Transverse colon (tissue), 4 donors: Measurements from ENCODE around the gene PHYHIPL. TPM values are rescaled to one million over a fixed set of nuclear protein-coding genes. Genes with fewer than 3 reads are reported as not detected.

Experiments
- DNase-seq: peaks from one replicate; pipeline ENCODE4 v3.0.0-alpha.2; 2019
- H3K27ac ChIP-seq, 4 donors: fragments of 200-600 bp; sonication (generic); 2 replicates each; pipeline ENCODE4 v1.5.1; 2016 to 2018; ENCODE audit warnings: inconsistent platforms in 4 of 4
- H3K27me3 ChIP-seq: fragments of 200-600 bp; sonication (generic); 2 replicates; pipeline ENCODE4 v1.5.1; 2017; ENCODE audit warnings: inconsistent platforms
- H3K36me3 ChIP-seq, 4 donors: fragments of 200-600 bp; sonication (generic); 2 replicates each; pipeline ENCODE4 v1.5.1; 2017 to 2019; ENCODE audit warnings: inconsistent platforms in 4 of 4
- H3K4me1 ChIP-seq, 4 donors: fragments of 200-600 bp; sonication (generic); 2 replicates each; pipeline ENCODE4 v1.5.1; 2017 to 2020; ENCODE audit warnings: inconsistent platforms in 4 of 4
- H3K4me3 ChIP-seq, 4 donors: fragments of 200-600 bp; sonication (generic); 1 replicate in 1 of 4; 2 replicates in 3 of 4; pipeline versions ENCODE4 v1.5.1 to v1.6.1; 2017 to 2019; ENCODE audit warnings: inconsistent platforms in 4 of 4
- H3K9me3 ChIP-seq, 2 donors: fragments of 200-600 bp; sonication (generic); 2 replicates each; pipeline ENCODE4 v1.5.1; 2017 to 2019; ENCODE audit warnings: inconsistent platforms in 2 of 2
- EP300 ChIP-seq: sonication (generic); formaldehyde crosslinking; IDR thresholded peaks from one replicate; pipeline ENCODE4 v1.6.1; 2017; ENCODE audit warnings: antibody characterized with exemption, low read depth
- POLR2A ChIP-seq: fragments of 450-650 bp; IDR thresholded peaks from one replicate; pipeline ENCODE4 v1.6.1; 2016; ENCODE audit warnings: antibody characterized with exemption, mild to moderate bottlenecking, moderate library complexity
- POLR2AphosphoS5 ChIP-seq, 3 donors: sonication (generic); formaldehyde crosslinking; IDR thresholded peaks; one replicate each; pipeline ENCODE4 v1.6.1; 2016; ENCODE audit warnings: antibody characterized with exemption in 3 of 3
- WGBS, 2 donors: methylation state at CpG; one replicate each; pipeline ENCODE4 v1.1.5; 2018; ENCODE audit warnings: low coverage in 1 of 2; 5-methylcytosine and 5-hydroxymethylcytosine counted together
- in situ Hi-C, 4 donors: fragments of 200-750 bp; cut with MboI; loops; one replicate each; pipeline versions ENCODE4 v1.15.0 to v1.15.1; 2017; ENCODE audit warnings: low sequenced_read_pairs in 3 of 4, low pct_ligation_motif_present in 1 of 4, low pct_unique_long_range_greater_than_20kb in 1 of 4
- intact Hi-C: fragments of 100-400 bp; cut with DNase I; formaldehyde crosslinking; loops from one replicate; pipeline ENCODE4 v1.15.1; 2023; ENCODE audit warnings: low total_unique reads
- total RNA-seq, 4 donors: library from RNA; depleted of rRNA; stranded (reverse); fragments of >200 nt; gene quantifications; one replicate each; pipeline ENCODE4 v1.1.0, GENCODE V29; 2016
- TF ChIP-seq, protein P1 (sequence below), 5 experiments: fragments of 200-600 bp in 3 of 5; fragments of 450-650 bp in 2 of 5; sonication (generic) in 3 of 5; IDR thresholded peaks; 1 replicate in 2 of 5; 2 replicates in 3 of 5; pipeline ENCODE4 v1.5.1; 2016 to 2017; ENCODE audit warnings: antibody characterized with exemption in 5 of 5, inconsistent platforms in 3 of 5, mild to moderate bottlenecking in 2 of 5, moderate library complexity in 1 of 5

PHYHIPL gene
- total RNA-seq, 4 donors from 2014 or later = 0.27 to 0.48 TPM; not detected in 2

GRCh38 chr10:59285848-59286247 is 109.4 kb downstream of the PHYHIPL start:
- in situ Hi-C loops (no loop called here), intact Hi-C loops (no loop called here)
- TF ChIP-seq POLR2A (no peak), POLR2AphosphoS5 (IDR thresholded peaks at IDR 0.05) (no peak), EP300 (no peak)
- TF ChIP-seq, protein P1, sequence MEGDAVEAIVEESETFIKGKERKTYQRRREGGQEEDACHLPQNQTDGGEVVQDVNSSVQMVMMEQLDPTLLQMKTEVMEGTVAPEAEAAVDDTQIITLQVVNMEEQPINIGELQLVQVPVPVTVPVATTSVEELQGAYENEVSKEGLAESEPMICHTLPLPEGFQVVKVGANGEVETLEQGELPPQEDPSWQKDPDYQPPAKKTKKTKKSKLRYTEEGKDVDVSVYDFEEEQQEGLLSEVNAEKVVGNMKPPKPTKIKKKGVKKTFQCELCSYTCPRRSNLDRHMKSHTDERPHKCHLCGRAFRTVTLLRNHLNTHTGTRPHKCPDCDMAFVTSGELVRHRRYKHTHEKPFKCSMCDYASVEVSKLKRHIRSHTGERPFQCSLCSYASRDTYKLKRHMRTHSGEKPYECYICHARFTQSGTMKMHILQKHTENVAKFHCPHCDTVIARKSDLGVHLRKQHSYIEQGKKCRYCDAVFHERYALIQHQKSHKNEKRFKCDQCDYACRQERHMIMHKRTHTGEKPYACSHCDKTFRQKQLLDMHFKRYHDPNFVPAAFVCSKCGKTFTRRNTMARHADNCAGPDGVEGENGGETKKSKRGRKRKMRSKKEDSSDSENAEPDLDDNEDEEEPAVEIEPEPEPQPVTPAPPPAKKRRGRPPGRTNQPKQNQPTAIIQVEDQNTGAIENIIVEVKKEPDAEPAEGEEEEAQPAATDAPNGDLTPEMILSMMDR (IDR thresholded peaks at IDR 0.05) = no peak
- H3K4me1 ChIP-seq = no peaks in the 10 kb centered on the region
- no peaks in the 10 kb centered on the region for H3K27me3 ChIP-seq
- 91 to 93% methylated on average over 2 to 4 of the region's 4 CpGs for WGBS, 2 donors
- H3K36me3 ChIP-seq = no peaks in the 10 kb centered on the region
- no peak overlapping the region for H3K27ac ChIP-seq
- H3K9me3 ChIP-seq = no peaks in the 10 kb centered on the region
- H3K4me3 ChIP-seq = no peak overlapping the region
- no peak for DNase-seq

DNA sequence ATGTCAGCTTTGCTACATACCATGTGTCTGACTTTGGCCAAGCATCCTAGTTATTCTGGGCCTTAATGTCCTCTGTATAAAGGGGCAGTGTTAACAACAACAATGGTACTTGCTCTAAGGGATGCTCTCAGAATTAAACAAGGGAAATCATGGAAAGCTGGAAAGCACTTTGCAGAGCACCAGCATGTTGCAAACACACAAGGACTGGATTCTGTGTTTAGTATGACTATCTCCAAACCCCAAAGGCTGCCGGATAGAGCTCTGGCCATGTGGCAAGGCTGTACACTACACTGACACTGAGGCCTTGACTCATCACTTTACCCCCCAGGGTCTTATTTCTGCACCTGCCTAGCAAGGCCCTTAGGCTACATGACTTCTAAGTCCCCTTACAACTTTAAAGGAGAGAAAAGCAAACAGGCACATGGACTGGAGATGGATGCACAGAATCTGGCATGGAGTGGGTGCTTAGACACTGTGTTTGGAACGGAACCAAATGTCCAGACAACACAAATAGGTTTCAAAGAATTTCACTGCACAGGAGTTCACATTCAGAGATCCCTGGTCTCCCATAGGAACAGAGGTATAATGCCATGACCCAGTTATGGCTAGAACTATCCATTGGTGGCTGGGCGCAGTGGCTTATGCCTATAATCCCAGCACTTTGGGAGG is 111.3 kb downstream of the PHYHIPL start:
- in situ Hi-C loops = no loop called here
- no peak for TF ChIP-seq POLR2AphosphoS5 (IDR thresholded peaks at IDR 0.05)
- no peak for TF ChIP-seq POLR2A
- TF ChIP-seq EP300 = no peak
- TF ChIP-seq, protein P1 (IDR thresholded peaks at IDR 0.05) = no peak
- no peaks in the 10 kb centered on the region for H3K27me3 ChIP-seq

GRCh38 chr10:59289853-59290252 is 113.4 kb downstream of the PHYHIPL start:
- Histone ChIP-seq H3K36me3 (no peaks in the 10 kb centered on the region), H3K27me3 (no peaks in the 10 kb centered on the region), H3K9me3 (no peaks in the 10 kb centered on the region), H3K4me3 (no peak overlapping the region), H3K27ac (no peak overlapping the region), H3K4me1 (peaks cover 0 to 12% (median 0%) of the 10 kb centered on the region in 4 donors)
- WGBS, 2 donors = 70 to 76% methylated on average over 3 of the region's 3 CpGs
- in situ Hi-C loops = no loop called here
- intact Hi-C loops = no loop called here
- no peak for DNase-seq
- no peak for TF ChIP-seq POLR2A
- TF ChIP-seq POLR2AphosphoS5 (IDR thresholded peaks at IDR 0.05) = no peak
- TF ChIP-seq EP300 = no peak
- TF ChIP-seq, protein P1 (IDR thresholded peaks at IDR 0.05) = no peak

More for the DNA sequence above, 111.3 kb downstream of the PHYHIPL start:
- intact Hi-C loops = no loop called here
- no peak overlapping the region for H3K27ac ChIP-seq
- DNase-seq = no peak
- H3K4me1 ChIP-seq = no peaks in the 10 kb centered on the region
- no peaks in the 10 kb centered on the region for H3K36me3 ChIP-seq
- no peaks in the 10 kb centered on the region for H3K9me3 ChIP-seq
- H3K4me3 ChIP-seq = no peak overlapping the region
- 98% methylated on average over 3 of the region's 3 CpGs; no CpG with 5 or more reads in 1 of the 2 donors for WGBS, 2 donors

DNA sequence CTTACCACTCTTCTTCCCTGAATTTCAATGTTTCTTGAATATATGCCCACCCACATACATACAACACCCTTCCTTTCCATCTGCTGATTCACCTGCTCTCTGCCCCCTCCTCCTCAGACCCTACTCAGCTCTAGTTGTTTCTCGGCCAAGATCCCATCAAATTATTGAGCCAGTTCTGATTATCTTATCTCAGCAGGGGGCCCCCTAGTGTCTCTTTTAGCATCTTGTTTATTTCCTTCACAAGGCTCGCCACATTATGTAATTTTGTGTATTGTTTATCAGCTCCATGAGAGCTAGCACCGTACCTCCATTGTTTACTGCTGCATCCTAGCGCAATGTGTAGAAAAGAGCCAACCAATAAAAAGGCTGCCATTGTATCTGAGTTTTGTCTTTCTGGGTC is 114.0 kb downstream of the PHYHIPL start:
- intact Hi-C loops = no loop called here
- DNase-seq = no peak
- 73 to 100% methylated on average over 4 of the region's 4 CpGs for WGBS, 2 donors
- Histone ChIP-seq H3K27me3 (no peaks in the 10 kb centered on the region), H3K27ac (no peak overlapping the region), H3K36me3 (no peaks in the 10 kb centered on the region), H3K4me1 (peaks cover 0 to 12% (median 0%) of the 10 kb centered on the region in 4 donors), H3K4me3 (no peak overlapping the region), H3K9me3 (no peaks in the 10 kb centered on the region)
- in situ Hi-C loops = no loop called here
- TF ChIP-seq EP300 (no peak), POLR2AphosphoS5 (IDR thresholded peaks at IDR 0.05) (no peak), POLR2A (no peak)
- TF ChIP-seq, protein P1 (IDR thresholded peaks at IDR 0.05) = no peak

Other genes starting within 250 kb of the PHYHIPL start
- gene FAM13C, start 185.9 kb downstream of the PHYHIPL start, total RNA-seq = 1 to 10 TPM; 5.6 to 9.7 (median 6.1) TPM